HCT116 (cell line): ENCODE results near the gene SLC17A2. TPM values are rescaled to one million over a fixed set of nuclear protein-coding genes. Genes with fewer than 3 reads are reported as not detected.

Source experiments
- ATAC-seq: fragments of 200-7000 bp; cut with Tn5 transposase; 2 replicates; pipeline ENCODE4 v1.9.1; 2020; ENCODE audit warnings: mild to moderate bottlenecking, moderate library complexity
- BruUV-seq: library from RNA; stranded (reverse); fragments of 400-500 nt; replicated peaks from 2 replicates; lab custom pipeline; 2021; lab: Mats Ljungman, UMichigan
- CTCF ChIA-PET: fragments of 300-600 bp; sonication (Branson Sonifier 250); formaldehyde crosslinking; loops from one replicate; lab custom pipeline; 2021; ENCODE audit warnings: antibody characterized with exemption; lab: Charles Lee
- POLR2A ChIA-PET: fragments of 300-600, 350-600 bp; sonication (Branson Sonifier 250); formaldehyde crosslinking; loops from one replicate; lab custom pipeline; 2021; ENCODE audit warnings: antibody characterized with exemption; lab: Charles Lee
- RAD21 ChIA-PET, 2 experiments: fragments of 300-600 bp; sonication (Branson Sonifier 250); formaldehyde crosslinking; loops; one replicate each; lab custom pipeline; 2023; ENCODE audit warnings: low total read pairs in 2 of 2; ENCODE audit not compliant: uncharacterized antibody in 2 of 2, unreplicated experiment in 2 of 2, low non-redundant PET in 1 of 2; lab: Charles Lee
- DNase-seq: peaks from one replicate; pipeline ENCODE4 v3.0.0-alpha.2; 2010; ENCODE audit warnings: low read depth, low spot score
- H2AFZ ChIP-seq: fragments of 200-600 bp; shearing (Covaris generic), sonication (generic); 2 replicates; pipeline ENCODE4 v1.6.1; 2017; ENCODE audit warnings: low read depth, mixed run types, mixed read lengths, antibody characterized with exemption, low read length; ENCODE audit not compliant: poor library complexity, severe bottlenecking
- H3K27ac ChIP-seq: 2 replicates; pipeline ENCODE4 v1.5.1; 2012; ENCODE audit warnings: low read depth, low read length
- H3K27me3 ChIP-seq: fragments of 200-600 bp; sonication (generic); 2 replicates; pipeline ENCODE4 v1.6.1; 2016; ENCODE audit warnings: mixed run types, low read length, mixed read lengths; ENCODE audit not compliant: insufficient read depth
- H3K36me3 ChIP-seq, 2 experiments: fragments of 200-500 bp in 1 of 2; fragments of 200-600 bp in 1 of 2; sonication (Bioruptor generic) in 1 of 2; sonication (generic) in 1 of 2; 2 replicates each; pipeline versions ENCODE4 v1.5.1 to v1.6.1; 2014 to 2016; ENCODE audit warnings: low read length in 2 of 2, inconsistent platforms in 1 of 2, mixed read lengths in 1 of 2, mixed run types in 1 of 2; ENCODE audit not compliant: insufficient read depth in 2 of 2, control insufficient read depth in 1 of 2
- H3K4me1 ChIP-seq, 2 experiments: fragments of 200-600 bp in 1 of 2; sonication (generic) in 1 of 2; 2 replicates each; pipeline versions ENCODE4 v1.5.1 to v1.6.1; 2012 to 2017; ENCODE audit warnings: low read length in 2 of 2, inconsistent platforms in 1 of 2, mild to moderate bottlenecking in 1 of 2, mixed read lengths in 1 of 2, mixed run types in 1 of 2, moderate library complexity in 1 of 2; ENCODE audit not compliant: insufficient read depth in 2 of 2, control insufficient read depth in 1 of 2
- H3K4me2 ChIP-seq: fragments of 200-600 bp; sonication (generic); 2 replicates; pipeline ENCODE4 v1.6.1; 2017; ENCODE audit warnings: mixed run types, low read length, mixed read lengths
- H3K4me3 ChIP-seq, 2 experiments: fragments of 200-600 bp in 1 of 2; sonication (generic) in 1 of 2; replicated peaks in 1 of 2; 2 replicates each; pipeline ENCODE4 v1.5.1; 2011 to 2016; ENCODE audit warnings: low read length in 2 of 2, control low read depth in 1 of 2, low read depth in 1 of 2, mild to moderate bottlenecking in 1 of 2, mixed read lengths in 1 of 2, mixed run types in 1 of 2
- H3K79me2 ChIP-seq: fragments of 200-600 bp; sonication (generic); 2 replicates; pipeline ENCODE4 v1.6.1; 2017; ENCODE audit warnings: mild to moderate bottlenecking, mixed run types, low read length, moderate library complexity, mixed read lengths; ENCODE audit not compliant: insufficient read depth
- H3K9ac ChIP-seq: fragments of 200-600 bp; sonication (generic); 2 replicates; pipeline ENCODE4 v1.6.1; 2016; ENCODE audit warnings: low read length, mixed read lengths
- H3K9me2 ChIP-seq: fragments of 200-600 bp; sonication (generic), shearing (Covaris generic); 2 replicates; pipeline ENCODE4 v1.6.1; 2017; ENCODE audit warnings: mixed run types, mild to moderate bottlenecking, moderate library complexity; ENCODE audit not compliant: insufficient read depth
- H3K9me3 ChIP-seq, 2 experiments: fragments of 200-500 bp in 1 of 2; fragments of 200-600 bp in 1 of 2; sonication (Bioruptor generic) in 1 of 2; sonication (generic) in 1 of 2; 2 replicates each; pipeline ENCODE4 v1.6.1; 2014 to 2017; ENCODE audit warnings: low read length in 2 of 2, mixed read lengths in 2 of 2, inconsistent platforms in 1 of 2, low read depth in 1 of 2, mild to moderate bottlenecking in 1 of 2, mixed run types in 1 of 2, moderate library complexity in 1 of 2; ENCODE audit not compliant: control insufficient read depth in 1 of 2, insufficient read depth in 1 of 2
- H4K20me1 ChIP-seq: fragments of 200-600 bp; sonication (generic), shearing (Covaris generic); 2 replicates; pipeline ENCODE4 v1.6.1; 2017; ENCODE audit warnings: mixed run types, mild to moderate bottlenecking, moderate library complexity; ENCODE audit not compliant: insufficient read depth
- ATF3 ChIP-seq: IDR thresholded peaks from 2 replicates; pipeline ENCODE4 v1.6.1; 2012
- CEBPB ChIP-seq: IDR thresholded peaks from 2 replicates; pipeline ENCODE4 v1.6.1; 2012; ENCODE audit warnings: low read depth
- CTCF ChIP-seq, 3 experiments: fragments of 200-600 bp in 1 of 3; sonication (generic) in 1 of 3; IDR thresholded peaks in 2 of 3; conservative IDR thresholded peaks in 1 of 3; 2 replicates each; pipeline ENCODE4 v1.5.1; 2012 to 2017; ENCODE audit warnings: low read depth in 2 of 3, low read length in 2 of 3, antibody characterized with exemption in 1 of 3, borderline replicate concordance in 1 of 3, control low read depth in 1 of 3, mild to moderate bottlenecking in 1 of 3, mixed read lengths in 1 of 3, mixed run types in 1 of 3, moderate library complexity in 1 of 3; ENCODE audit not compliant: insufficient read depth in 1 of 3
- EZH2phosphoT487 ChIP-seq: fragments of 200-600 bp; IDR thresholded peaks from 2 replicates; pipeline ENCODE4 v1.6.1; 2018; ENCODE audit warnings: antibody characterized with exemption, borderline replicate concordance
- MAX ChIP-seq: IDR thresholded peaks from 2 replicates; pipeline ENCODE4 v1.6.1; 2012
- POLR2AphosphoS5 ChIP-seq: IDR thresholded peaks from 2 replicates; pipeline ENCODE4 v1.6.1; 2011; ENCODE audit warnings: mild to moderate bottlenecking, low read depth, low read length, moderate library complexity
- REST ChIP-seq: IDR thresholded peaks from 2 replicates; pipeline ENCODE4 v1.6.1; 2012; ENCODE audit warnings: low read depth
- SIN3A ChIP-seq: IDR thresholded peaks from 2 replicates; pipeline ENCODE4 v1.6.1; 2012; ENCODE audit warnings: low read depth
- SRF ChIP-seq: IDR thresholded peaks from 2 replicates; pipeline ENCODE4 v1.6.1; 2012; ENCODE audit warnings: low read depth
- TCF7L2 ChIP-seq: IDR thresholded peaks from 2 replicates; pipeline ENCODE4 v1.7.0; 2011; ENCODE audit warnings: borderline replicate concordance, inconsistent platforms; ENCODE audit not compliant: insufficient read depth, insufficient read length; ENCODE audit errors: extremely low read depth
- ZBTB33 ChIP-seq: IDR thresholded peaks from 2 replicates; pipeline ENCODE4 v1.6.1; 2011; ENCODE audit warnings: mild to moderate bottlenecking, low read length, moderate library complexity; ENCODE audit not compliant: insufficient replicate concordance; ENCODE audit errors: extremely low read depth
- ZNF274 ChIP-seq: fragments of 200-500 bp; sonication (Bioruptor generic); IDR thresholded peaks from 2 replicates; pipeline ENCODE4 v1.6.1; 2014; ENCODE audit warnings: mild to moderate bottlenecking, low read depth, low read length, inconsistent platforms
- intact Hi-C: fragments of 100-400 bp; cut with micrococcal nuclease; formaldehyde crosslinking; loops from 2 replicates; pipeline ENCODE4 v1.10.0; 2022
- total RNA-seq: library from RNA; stranded (reverse); gene quantifications from one replicate; pipeline ENCODE4 v1.2.1, GENCODE V29; 2021; ENCODE audit not compliant: unreplicated experiment

Gene SLC17A2
- total RNA-seq, 1 experiment from 2014 or later = not detected

- no peaks in the 10 kb centered on the region for H3K9me3 ChIP-seq
- no peaks in the 10 kb centered on the region for H3K79me2 ChIP-seq
- intact Hi-C loops = no loop called here
- no peak overlapping the region for H2AFZ ChIP-seq
- H3K4me1 ChIP-seq = no peaks in the 10 kb centered on the region
- H3K9ac ChIP-seq = no peak overlapping the region
- no peaks in the 10 kb centered on the region for H3K9me2 ChIP-seq
- DNase-seq (no peak), ATAC-seq (no peak)
- H3K4me3 ChIP-seq = no peak overlapping the region
- no peak overlapping the region for H3K4me2 ChIP-seq
- no peaks in the 10 kb centered on the region for H3K36me3 ChIP-seq
- POLR2A ChIA-PET = interaction anchor here (0.9 to 1.3 kb wide), 2 partner anchors 11 to 121 kb away, joined by 3 read pairs; a partner anchor contains a TSS
- BruUV-seq = no TSS peak
- no peaks in the 10 kb centered on the region for H3K27me3 ChIP-seq
- H4K20me1 ChIP-seq = no peaks in the 10 kb centered on the region
- TF ChIP-seq SRF (no peak), MAX (no peak), CTCF (IDR thresholded peaks at IDR 0.05 in 2 of 3, conservative IDR thresholded peaks at IDR 0.05 in 1 of 3; ENCODE audit: borderline replicate concordance in 1 of 3, insufficient read depth in 1 of 3, low read depth in 2 of 3, low read length in 2 of 3) (no peak), REST (no peak), ZNF274 (no peak), POLR2AphosphoS5 (no peak), EZH2phosphoT487 (no peak), ATF3 (no peak), ZBTB33 (no peak), SIN3A (no peak), CEBPB (no peak), TCF7L2 (no peak)
- TF ChIP-seq, all 23 proteins: peak for 0
- ChIA-PET RAD21 (no interaction called here), CTCF (interaction anchor here (1.2 kb wide), 1 partner anchor 17 kb away, joined by 3 read pairs; no protein-coding TSS in a partner anchor)
- H3K27ac ChIP-seq = no peak overlapping the region
These were observed 31.4 kb downstream of the SLC17A2 start for GRCh38 chr6:25899123-25899522.
